Effector CD4-positive, alpha-beta T cell (primary cell): Measurements from ENCODE around the gene B3GNT7.
"Not testable (repeated sequence)": the region's sequence is repeated elsewhere in the genome, so short reads cannot be mapped to it uniquely, and the experiment has no call there.

Experiments used
- DNase-seq: peaks from one replicate; pipeline ENCODE4 v3.0.0-alpha.2; 2020

The B3GNT7 gene

GRCh38 chr2:231386446-231386845 lies 9.1 kb upstream of the B3GNT7 start:
- no peak for DNase-seq

GRCh38 chr2:231387904-231388724 lies 7.4 kb upstream of the B3GNT7 start:
- DNase-seq: no peak

- no peak for DNase-seq
These were observed 6.7 kb upstream of the B3GNT7 start for GRCh38 chr2:231388725-231389346.

- no peak for DNase-seq
These were observed 4.8 kb upstream of the B3GNT7 start for GRCh38 chr2:231390667-231391066.

GRCh38 chr2:231391981-231392380 lies 3.5 kb upstream of the B3GNT7 start:
- DNase-seq: no peak

- no peak for DNase-seq
These were observed 2.9 kb upstream of the B3GNT7 start for GRCh38 chr2:231392431-231393148.

GRCh38 chr2:231393149-231394131 lies 2.1 kb upstream of the B3GNT7 start:
- DNase-seq: no peak

- no peak for DNase-seq
These were observed 1.0 kb upstream of the B3GNT7 start for GRCh38 chr2:231394211-231395141.

- DNase-seq: no peak
These were observed 730 bp downstream of the B3GNT7 start for GRCh38 chr2:231396058-231396821.

GRCh38 chr2:231397011-231397927 lies 1.8 kb downstream of the B3GNT7 start:
- no peak for DNase-seq

- no peak for DNase-seq
These were observed 2.4 kb downstream of the B3GNT7 start for GRCh38 chr2:231397928-231398294.

- DNase-seq: no peak
These were observed 3.1 kb downstream of the B3GNT7 start for GRCh38 chr2:231398585-231398984.

- no peak for DNase-seq
These were observed 3.7 kb downstream of the B3GNT7 start for GRCh38 chr2:231399046-231399852.

- DNase-seq: no peak
These were observed 4.6 kb downstream of the B3GNT7 start for GRCh38 chr2:231399853-231400680.

- DNase-seq: not testable (repeated sequence)
These were observed 5.2 kb downstream of the B3GNT7 start for GRCh38 chr2:231400681-231401080.

- DNase-seq: not testable (repeated sequence)
These were observed 5.6 kb downstream of the B3GNT7 start for GRCh38 chr2:231401101-231401500.

- not testable (repeated sequence) for DNase-seq
These were observed 8.1 kb downstream of the B3GNT7 start for GRCh38 chr2:231403421-231404182.
